RCC 7860 (cell line): ENCODE measurements around the gene UBAP2L.
"Not testable (repeated sequence)": the region's sequence is repeated elsewhere in the genome, so short reads cannot be mapped to it uniquely, and the experiment has no call there.

Experiments
- DNase-seq: peaks from one replicate; pipeline ENCODE4 v3.0.0-alpha.2; 2015; ENCODE audit warnings: low spot score
- FAIRE-seq: peaks from 2 replicates; lab custom pipeline; 2012; peaks lifted over from hg19 to GRCh38; lab: Jason Lieb, UNC

Gene UBAP2L

DNA sequence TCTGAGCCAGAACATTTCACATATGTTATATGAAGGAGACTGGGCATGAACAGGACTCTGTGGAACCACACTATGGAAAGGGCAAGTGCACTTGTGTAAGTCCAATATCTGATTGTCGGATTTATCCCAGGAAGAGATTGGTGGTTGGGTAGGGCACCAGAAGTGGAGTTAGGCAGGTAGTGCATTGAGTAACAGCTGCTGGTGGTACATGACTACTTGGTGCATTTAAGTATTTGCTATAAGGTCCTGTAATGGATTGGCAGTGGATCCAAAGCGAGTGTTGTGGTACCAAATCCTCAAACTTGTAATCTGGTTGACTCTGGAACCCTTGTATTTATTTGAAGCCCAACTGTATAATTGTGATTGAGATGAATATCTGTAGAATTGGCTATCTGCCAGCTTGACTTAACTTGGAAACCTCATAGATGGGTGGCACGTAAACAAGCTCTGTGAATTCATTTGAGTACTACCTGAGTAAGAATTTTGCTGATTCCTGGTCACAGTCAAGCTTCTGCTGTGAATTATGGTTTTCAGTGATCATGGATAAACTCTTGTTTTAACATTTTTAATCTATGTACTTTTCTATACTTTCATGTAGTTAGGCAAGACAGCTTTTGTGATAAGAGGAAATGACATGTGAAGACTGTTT, 21.1 kb downstream of the UBAP2L start:
- FAIRE-seq (no peak), DNase-seq (no peak)

DNA sequence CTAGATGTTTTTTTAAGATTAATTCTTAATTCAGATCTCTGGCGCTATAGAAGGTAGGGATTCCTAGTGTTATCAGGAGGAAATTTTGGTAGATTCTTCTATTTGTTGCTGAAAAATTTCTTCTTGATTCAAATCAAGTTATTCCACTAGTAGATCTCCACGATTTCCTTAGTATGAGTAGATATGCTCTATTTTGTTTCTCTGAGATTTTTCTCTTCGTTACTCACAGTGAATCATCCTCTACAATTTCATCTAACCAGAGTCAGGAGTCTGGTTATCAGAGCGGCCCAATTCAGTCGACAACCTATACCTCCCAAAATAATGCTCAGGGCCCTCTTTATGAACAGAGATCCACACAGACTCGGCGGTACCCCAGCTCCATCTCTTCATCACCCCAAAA, 32.9 kb downstream of the UBAP2L start:
- DNase-seq (no peak), FAIRE-seq (no peak)

DNA sequence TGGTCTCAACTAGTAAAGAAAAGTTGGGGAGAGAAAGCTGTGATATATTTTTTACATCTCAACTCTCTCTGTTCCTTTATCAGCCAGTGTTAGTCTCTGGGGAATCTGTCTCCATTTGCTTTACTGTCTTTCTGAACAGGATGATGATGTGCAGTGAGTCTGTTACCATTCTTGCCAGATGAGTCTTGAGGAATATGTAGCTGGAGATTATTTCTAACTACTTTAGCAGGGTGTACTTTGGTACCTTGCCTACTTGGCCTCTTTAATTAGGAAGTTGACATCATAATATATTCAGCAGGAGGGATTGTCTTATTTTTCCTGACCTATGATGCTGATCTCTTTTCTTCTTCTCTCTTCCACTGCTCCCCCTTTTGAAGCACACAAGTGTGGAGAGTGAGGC, 35.9 kb downstream of the UBAP2L start:
- no peak for FAIRE-seq
- DNase-seq: no peak

DNA sequence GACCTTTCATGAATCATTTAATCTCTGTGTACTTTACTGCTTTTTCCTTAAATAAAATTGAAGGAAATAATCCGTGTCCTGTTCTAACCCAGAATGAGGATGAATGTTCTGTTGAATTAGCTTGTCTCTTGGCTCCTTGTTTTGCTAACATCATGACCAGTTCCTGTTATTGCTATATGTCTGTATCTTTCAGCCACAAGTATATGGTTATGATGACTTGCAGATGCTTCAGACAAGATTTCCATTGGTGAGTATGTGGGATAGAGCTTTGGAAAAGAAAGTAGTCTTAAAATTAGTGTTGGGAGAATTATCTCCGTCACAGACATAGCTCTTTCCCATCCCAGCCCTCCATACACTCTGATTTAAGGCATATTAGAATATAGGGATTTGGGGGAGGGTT, 38.0 kb downstream of the UBAP2L start:
- FAIRE-seq: no peak
- no peak for DNase-seq

DNA sequence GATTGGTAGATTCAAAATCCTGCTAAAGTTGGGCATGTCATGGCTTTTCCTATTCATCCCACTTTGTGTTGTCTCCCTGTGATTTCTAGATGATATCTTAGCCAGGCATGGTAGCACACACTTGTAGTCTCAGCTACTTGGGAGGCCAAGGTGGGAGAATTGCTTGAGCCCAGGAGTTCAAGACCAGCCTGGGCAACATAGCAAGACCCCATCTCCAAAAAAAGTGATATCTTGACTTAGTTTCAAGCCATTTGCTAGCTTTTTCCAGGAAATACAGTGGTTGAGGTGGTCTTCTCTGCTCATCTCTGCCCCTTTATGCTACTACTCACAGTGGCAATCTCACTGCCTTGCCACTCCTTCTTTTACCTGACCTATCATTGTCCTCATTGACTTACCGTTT, 39.4 kb downstream of the UBAP2L start:
- no peak for FAIRE-seq

DNA sequence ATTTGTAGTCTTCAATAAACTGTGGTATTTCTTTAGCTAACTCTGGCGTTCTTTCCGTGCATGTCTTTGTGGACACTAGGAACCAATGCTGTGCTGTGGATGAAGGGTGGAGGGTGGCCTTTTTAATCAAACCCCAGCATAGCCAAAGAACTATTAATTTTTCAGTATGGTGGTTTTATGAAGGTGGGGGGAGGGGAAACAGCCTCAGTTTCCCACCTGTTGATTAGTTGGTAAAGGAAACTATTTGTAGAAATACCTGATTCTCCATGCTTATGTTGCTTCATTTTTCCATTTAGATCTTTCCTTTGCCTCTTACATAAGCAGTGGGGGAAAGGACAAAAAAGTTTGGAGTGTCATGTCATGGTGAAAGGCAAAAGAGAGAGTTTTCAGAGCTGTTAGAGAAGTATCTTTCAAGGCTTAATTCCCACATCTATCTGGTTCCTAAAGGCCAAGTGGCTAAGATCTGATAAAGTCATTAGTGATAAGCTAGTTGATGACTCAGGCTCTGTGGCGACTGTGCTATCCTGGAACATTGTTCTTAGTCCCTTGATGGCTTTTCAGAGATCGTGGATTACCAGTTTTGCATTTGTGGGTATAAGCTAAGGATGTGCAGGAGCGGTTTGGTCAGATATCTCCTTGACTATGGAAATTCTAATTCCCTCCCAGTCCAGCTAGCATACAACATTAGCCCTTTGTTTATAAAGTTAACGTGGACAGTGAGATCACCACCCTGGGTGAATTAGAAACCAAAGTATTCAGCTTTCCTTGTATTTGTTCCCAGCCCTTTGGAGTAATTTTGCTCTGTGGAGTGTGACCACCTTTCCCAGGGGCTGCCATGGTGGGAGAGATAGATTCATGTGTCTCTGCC, 42.9 kb downstream of the UBAP2L start:
- no peak for FAIRE-seq
- DNase-seq: no peak

More for the DNA sequence above, 39.4 kb downstream of the UBAP2L start:
- no peak for DNase-seq

DNA sequence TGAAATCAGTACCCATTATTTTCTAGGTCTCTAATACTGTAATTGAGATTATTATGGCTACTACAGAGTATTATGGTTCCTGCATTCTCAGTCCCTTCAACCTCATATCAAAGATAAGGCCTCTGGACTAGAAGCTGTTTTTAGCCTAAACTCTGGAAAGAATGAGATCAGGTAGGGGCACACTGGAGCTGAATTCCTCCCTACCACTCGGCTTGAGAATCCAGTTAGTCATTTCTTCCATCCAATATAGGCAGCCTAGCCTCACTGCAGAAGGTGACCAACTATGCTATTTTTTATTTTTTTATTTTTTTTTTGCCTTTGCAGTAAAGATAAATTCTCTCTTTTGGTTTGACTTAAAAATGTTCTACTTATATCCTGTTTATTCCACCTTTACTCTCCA, 43.7 kb downstream of the UBAP2L start:
- FAIRE-seq (no peak), DNase-seq (no peak)

DNA sequence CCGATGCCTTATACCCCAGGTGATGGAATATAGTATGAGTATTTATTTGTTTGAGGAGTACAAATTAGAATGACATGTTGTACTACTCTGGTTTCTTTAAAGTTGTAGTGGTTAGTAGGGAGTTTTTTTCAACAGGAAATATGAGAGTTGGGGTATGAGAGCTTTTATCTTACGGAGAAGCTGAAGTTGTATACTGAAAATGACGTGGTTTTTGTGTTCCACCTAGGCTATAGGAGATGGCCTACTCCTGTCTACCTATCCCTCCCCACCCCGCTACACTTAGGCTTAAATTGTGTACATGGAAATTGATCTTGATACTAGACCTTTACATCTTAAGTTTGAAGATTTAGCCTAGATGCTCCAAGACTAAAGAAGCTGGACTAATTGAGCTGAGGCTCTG, 44.8 kb downstream of the UBAP2L start:
- no peak for FAIRE-seq

DNA sequence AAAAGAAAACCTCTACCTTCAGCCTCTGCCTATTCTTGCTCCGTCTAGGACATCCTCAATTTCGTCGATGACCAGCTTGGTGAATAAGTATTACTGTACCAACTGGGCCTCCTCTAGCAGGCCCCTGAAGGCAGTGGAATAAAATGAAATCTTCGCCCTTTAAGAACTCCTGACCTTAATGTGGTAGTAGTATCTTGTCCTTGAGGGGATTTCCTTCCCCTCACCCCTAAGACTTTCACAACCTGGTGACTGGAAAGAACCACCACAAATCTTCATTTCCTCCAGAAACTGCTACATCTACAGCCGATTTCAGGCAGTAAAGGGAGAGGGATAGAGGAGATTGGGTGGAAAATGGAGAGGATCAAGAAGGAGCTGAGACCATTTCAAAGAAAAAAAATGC, 50.1 kb downstream of the UBAP2L start:
- DNase-seq: no peak
- no peak for FAIRE-seq

More for the DNA sequence above, 44.8 kb downstream of the UBAP2L start:
- DNase-seq: no peak

DNA sequence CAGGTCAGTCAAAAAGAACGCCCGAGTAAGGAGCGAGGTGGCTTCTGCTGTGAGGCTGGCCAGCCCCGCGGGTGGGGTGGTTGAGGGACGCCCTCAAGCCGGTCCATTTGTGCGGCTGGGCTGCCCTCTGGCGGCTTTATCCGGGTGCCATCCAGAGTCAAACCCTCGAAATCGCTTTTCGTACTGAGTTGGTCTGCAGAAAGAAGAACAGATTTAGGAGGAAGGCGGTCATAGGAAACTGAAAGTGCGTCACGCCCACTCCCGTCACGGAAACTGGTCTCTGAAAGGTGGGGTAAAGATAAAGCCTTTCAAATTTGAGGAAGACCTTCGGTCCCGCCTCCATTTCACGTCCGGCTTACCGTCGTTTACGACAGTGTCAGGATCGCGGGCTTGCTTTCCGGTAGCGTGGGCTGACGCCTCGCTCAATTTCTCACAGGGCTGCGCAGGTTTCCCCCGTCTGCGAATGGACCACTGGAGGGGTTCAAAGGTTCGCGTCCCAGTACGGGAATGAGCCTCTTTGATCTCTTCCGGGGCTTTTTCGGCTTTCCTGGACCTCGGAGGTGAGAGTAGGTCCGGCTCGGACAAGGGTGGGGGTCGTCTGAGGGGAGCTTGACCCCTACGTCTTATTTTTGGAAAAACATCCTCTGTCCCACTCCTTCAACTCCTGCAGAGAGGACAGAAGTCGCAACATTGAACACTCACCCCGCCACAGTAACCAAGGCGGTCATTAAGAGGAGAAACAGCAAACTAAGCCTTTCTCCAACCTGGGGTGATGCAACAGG, 51.7 kb downstream of the UBAP2L start, which contains the start of gene HAX1:
HAX1 (plus strand) TSS at position 413 of the 782 bp plus-strand sequence; CDS start at position 508, 95 bp downstream.
- FAIRE-seq: peak; percentile 92
- DNase-seq: peak; percentile 93

DNA sequence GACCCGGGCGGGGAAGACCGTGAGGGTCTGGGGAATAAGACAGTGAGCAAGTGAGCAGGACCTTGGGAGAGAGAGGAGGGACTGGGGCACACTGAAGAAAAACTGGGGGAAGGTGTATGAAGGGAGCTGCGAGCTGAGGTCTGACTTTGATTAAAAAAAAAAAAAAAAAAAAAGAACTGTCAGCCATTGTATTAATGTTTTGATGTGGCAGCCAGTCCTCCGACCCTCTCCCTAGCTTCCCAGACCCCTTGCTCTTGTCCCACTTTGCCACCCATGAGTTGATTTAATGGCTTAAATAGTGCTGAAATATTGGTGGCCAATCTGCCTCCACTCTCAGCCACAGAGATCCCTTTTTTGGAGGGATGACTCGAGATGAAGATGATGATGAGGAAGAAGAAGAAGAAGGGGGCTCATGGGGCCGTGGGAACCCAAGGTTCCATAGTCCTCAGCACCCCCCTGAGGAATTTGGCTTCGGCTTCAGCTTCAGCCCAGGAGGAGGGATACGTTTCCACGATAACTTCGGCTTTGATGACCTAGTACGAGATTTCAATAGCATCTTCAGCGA, 52.3 kb downstream of the UBAP2L start:
- no peak for DNase-seq
- FAIRE-seq: no peak

DNA sequence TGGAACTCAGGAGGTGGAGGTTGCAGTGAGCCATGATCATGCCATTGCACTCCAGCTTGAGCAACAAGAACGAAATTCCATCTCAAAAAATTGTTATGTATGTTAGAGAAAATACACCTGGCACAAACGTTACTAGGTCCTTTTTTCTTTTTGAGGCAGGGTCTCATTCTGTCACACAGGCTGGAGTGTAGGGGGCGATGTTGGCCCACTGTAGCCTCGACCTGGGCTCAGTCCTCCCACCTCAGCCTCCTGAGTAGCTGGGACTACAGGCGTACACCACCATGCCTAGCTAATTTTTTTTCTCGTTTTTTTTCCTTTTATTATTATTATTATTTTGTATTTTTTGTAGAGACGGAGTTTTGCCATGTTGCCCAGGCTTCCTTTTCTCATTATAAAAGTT, 56.0 kb downstream of the UBAP2L start:
- no peak for DNase-seq
- FAIRE-seq: no peak

DNA sequence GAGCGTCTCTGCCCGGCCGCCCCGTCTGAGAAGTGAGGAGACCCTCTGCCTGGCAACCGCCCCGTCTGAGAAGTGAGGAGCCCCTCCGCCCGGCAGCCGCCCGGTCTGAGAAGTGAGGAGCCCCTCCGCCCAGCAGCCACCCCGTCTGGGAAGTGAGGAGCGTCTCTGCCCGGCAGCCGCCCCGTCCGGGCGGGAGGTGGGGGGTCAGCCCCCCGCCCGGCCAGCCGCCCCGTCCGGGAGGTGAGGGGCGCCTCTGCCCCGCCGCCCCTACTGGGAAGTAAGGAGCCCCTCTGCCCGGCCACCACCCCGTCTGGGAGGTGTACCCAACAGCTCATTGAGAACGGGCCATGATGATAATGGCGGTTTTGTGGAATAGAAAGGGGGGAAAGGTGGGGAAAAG, 66.8 kb downstream of the UBAP2L start:
- not testable (repeated sequence) for DNase-seq, FAIRE-seq

DNA sequence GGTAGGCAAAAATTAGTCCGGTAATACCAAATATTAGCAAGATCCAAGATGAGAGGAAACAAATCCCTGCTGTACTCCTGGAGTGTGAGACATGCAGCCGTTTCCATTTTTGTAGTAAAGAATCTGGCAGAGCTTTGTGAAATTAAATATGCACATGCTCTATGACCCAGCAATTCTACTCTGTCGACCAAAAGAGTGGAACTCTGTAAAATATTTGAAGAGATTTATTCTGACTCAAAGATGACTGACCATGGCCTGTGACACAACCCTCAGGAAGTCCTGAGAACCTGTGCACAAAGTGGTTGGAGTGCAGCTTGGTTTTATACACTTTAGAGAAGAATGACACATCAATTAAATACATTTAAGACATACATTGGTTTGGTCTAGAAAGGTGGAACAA, 67.9 kb downstream of the UBAP2L start:
- DNase-seq (peak; percentile 20), FAIRE-seq (no peak)

DNA sequence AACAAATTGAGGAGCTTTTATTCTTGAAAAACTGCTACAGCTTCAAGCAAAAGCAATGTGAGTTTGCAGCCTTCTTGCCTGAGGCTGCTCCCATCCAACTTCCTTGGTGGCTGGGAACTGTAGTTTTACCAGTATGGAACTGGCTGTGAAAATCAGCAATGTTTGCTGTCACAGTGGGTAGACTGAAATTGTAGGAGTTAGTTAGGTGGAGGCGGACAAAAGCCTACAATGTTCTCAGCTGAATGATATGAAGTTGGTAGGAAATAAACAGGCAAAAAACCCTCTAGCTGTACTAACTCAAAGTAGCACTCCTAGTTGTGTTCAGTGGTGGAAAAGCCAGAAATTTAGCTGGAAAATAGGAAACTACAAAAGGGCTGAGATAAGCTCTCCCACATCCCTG, 70.2 kb downstream of the UBAP2L start:
- no peak for FAIRE-seq
- no peak for DNase-seq

DNA sequence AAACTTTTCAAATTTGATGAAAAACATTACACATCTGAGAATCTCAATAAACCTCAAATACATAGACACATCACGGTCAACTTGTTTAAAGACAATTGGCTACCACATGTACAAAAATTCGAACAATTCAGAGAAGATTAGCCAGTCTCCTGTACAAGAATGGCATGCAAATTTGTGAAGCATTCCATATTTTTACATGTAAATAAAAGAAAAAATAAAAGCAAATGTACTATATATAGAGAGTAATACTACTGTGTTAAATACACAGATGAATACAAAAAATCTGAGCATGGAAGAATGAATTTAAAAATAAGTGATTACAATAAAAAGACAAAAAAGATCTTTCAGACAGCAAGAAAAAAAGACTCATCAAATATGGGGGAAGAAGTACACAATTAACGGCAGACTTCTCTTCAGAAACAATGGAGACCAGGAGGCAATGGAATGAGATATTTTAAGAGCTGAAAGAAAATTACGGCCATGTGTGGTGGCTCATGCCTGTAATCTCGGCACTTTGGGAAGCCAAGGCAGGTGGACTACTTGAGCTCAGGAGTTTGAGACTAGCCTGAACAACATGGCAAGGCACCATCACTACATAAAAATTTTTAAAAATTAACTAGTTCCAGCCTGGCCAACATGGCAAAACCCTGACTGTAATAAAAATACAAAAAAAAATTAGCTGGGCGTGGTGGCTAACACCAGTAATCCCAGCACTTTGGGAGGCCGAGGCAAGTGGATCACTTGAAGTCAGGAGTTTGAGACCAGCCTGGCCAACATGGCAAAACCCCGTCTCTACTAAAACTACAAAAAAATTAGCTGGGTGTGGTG, 74.9 kb downstream of the UBAP2L start:
- peak; percentile 41 for DNase-seq
- FAIRE-seq: no peak

DNA sequence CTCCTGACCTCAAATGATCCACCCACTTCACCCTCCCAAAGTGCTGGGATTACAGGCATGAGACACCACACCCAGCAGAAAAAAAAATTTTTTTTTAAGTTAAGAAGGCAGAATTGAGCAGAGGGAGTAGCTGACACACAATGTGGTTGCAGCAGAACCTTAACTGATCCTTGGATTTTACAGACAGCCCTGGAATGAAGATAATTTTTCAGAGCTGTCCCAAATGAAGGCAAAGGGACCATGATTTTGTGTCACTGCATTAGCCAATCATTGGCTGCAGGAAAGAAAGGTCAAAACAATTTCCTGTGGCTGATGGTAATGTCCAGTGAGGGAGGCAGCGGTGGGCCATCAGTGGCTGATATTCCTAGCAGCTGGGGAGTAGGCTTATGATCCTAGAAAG, 80.8 kb downstream of the UBAP2L start:
- DNase-seq (no peak), FAIRE-seq (no peak)

DNA sequence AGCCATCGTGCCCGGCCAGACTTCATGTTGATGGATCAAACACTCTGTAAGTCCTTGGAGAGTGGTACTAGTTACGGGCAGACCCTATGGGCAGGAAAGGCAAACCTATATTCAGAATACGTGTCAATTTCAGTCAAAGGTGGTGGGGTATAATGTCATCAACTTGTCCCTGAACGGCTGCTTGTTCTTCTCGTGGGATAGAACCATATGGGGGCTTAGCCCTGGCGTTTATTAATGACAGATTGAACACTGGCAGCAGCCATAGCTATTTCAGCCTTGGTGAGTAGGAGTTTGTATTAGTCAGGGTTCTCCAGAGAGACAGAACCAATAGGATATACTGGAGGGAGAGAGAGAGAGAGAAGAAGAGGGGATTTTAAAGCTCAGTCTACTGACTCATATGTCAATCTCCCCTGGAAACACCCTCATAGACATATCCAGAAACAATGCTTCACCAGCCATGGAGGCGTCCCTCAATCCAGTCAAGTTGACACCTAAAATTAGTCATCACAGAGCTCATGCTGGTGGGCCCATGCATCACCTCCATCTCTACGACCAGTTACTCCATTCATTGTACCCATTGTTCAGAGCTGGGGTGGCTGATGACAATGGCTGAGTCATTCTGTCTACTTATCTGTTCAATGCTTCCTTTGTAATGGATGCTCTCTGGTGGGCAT, 84.0 kb downstream of the UBAP2L start:
- peak; percentile 94 for DNase-seq
- FAIRE-seq: no peak

DNA sequence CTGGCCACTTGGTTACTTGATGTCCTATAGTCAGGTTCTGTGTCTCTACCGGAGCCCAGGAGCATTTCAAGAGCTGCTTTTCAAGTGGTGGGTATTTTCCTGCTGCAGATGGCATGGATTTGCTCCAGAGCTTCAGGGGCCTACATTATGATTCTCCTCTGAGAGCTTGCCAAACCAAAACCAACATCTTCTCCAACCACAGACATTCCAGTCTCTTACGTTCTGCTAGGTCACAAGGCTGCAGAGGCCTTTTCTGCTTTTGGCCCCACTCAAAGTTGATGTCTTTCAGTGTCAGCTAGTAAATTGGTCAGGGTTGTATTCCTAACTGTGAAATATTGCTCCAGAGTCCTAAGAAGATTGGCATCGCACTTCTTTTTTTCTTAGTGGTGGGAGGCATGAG, 85.4 kb downstream of the UBAP2L start:
- DNase-seq (peak; percentile 55), FAIRE-seq (no peak)
